K562 (cell line): ENCODE data around the gene TRIP6. TPM values are rescaled to one million over a fixed set of nuclear protein-coding genes. Genes with fewer than 3 reads are reported as not detected.
A peak's percentile ranks its signal among the peaks of the same experiment; 100 is the strongest.

Experiments
- CXXC5 ChIP-seq: fragments of 250-450 bp; sonication (Bioruptor Pico); IDR thresholded peaks from 2 replicates; pipeline ENCODE4 v1.8.0; 2022; ENCODE audit warnings: inconsistent platforms, mild to moderate bottlenecking, moderate library complexity
- FOXP4 ChIP-seq: sonication (generic); formaldehyde crosslinking; IDR thresholded peaks from 2 replicates; pipeline ENCODE4 v1.8.0; 2022; ENCODE audit warnings: mild to moderate bottlenecking, missing genetic modification reagents, borderline replicate concordance
- HCFC1 ChIP-seq: IDR thresholded peaks from 2 replicates; pipeline ENCODE4 v1.6.1; 2012; ENCODE audit warnings: low read depth, low read length, improper control_type of control experiment
- JUND ChIP-seq, 2 experiments: IDR thresholded peaks; 2 replicates in 1 of 2; 3 replicates in 1 of 2; pipeline ENCODE4 v1.6.1; 2011; ENCODE audit warnings: borderline replicate concordance in 2 of 2, low read depth in 2 of 2, low read length in 2 of 2, improper control_type of control experiment in 1 of 2, missing biosample characterization in 1 of 2, missing genetic modification characterization in 1 of 2, missing genetic modification reagents in 1 of 2
- POLR2G ChIP-seq: fragments of 200-400 bp; formaldehyde crosslinking; IDR thresholded peaks from 2 replicates; pipeline ENCODE4 v1.6.1; 2017; ENCODE audit warnings: low read depth, mild to moderate bottlenecking, antibody characterized with exemption, low read length, moderate library complexity
- RB1 ChIP-seq: fragments of 450-650 bp; IDR thresholded peaks from 2 replicates; pipeline ENCODE4 v1.6.1; 2017; ENCODE audit warnings: low read depth, mild to moderate bottlenecking
- RBFOX2 ChIP-seq: fragments of 200-400 bp; formaldehyde crosslinking; IDR thresholded peaks from 2 replicates; pipeline ENCODE4 v1.6.1; 2017; ENCODE audit warnings: low read depth, mild to moderate bottlenecking, low read length, moderate library complexity
- SMAD4 ChIP-seq: fragments of 250-450 bp; sonication (Bioruptor Pico); conservative IDR thresholded peaks from 2 replicates; pipeline ENCODE4 v1.8.0; 2021; ENCODE audit warnings: inconsistent platforms, mild to moderate bottlenecking, moderate library complexity
- SRF ChIP-seq, 2 experiments: fragments of 250-450, 450-650 bp in 1 of 2; sonication (Bioruptor Pico) in 1 of 2; sonication (generic) in 1 of 2; formaldehyde crosslinking; IDR thresholded peaks; 2 replicates each; pipeline versions ENCODE4 v1.5.0 to v1.5.1; 2020 to 2022; ENCODE audit warnings: mild to moderate bottlenecking in 1 of 2, missing genetic modification reagents in 1 of 2
- YY1 ChIP-seq, 3 experiments: IDR thresholded peaks; 2 replicates each; pipeline ENCODE4 v1.6.1; 2011; ENCODE audit warnings: low read length in 2 of 3, mild to moderate bottlenecking in 2 of 3, moderate library complexity in 2 of 3, borderline replicate concordance in 1 of 3, control low read depth in 1 of 3, low read depth in 1 of 3; ENCODE audit not compliant: insufficient read depth in 3 of 3, insufficient replicate concordance in 2 of 3, control insufficient read depth in 1 of 3, insufficient read length in 1 of 3; ENCODE audit errors: extremely low read depth in 1 of 3
- ZNF133 ChIP-seq: fragments of 250-450 bp; sonication (Bioruptor Pico); IDR thresholded peaks from 2 replicates; pipeline ENCODE4 v1.4.0; 2020; ENCODE audit warnings: mild to moderate bottlenecking
- ZNF639 ChIP-seq, 2 experiments: fragments of 200-800 bp in 1 of 2; sonication (Bioruptor generic) in 1 of 2; sonication (generic) in 1 of 2; formaldehyde crosslinking in 1 of 2; IDR thresholded peaks in 1 of 2; conservative IDR thresholded peaks in 1 of 2; 2 replicates each; pipeline versions ENCODE4 v1.5.0 to v1.6.1; 2016 to 2020; ENCODE audit warnings: missing compliant biosample characterization in 1 of 2, missing genetic modification characterization in 1 of 2, missing genetic modification reagents in 1 of 2
- polyA plus RNA-seq, 8 experiments: library from polyadenylated mRNA; depleted of rRNA in 4 of 8; stranded (reverse) in 5 of 8; unstranded in 3 of 8; fragments of >200 nt; fragmentation: Nextera tagmentation in 2 of 8; fragmentation: Illumina TruSeq in 1 of 8; extraction: Ambion mirVana in 2 of 8; extraction: Trizol in 1 of 8; gene quantifications; 2 replicates each; pipeline versions ENCODE4 v1.2.1 to v1.2.3, GENCODE V29; 2011 to 2014; ENCODE audit warnings: inconsistent platforms in 1 of 8, missing spikeins in 1 of 8
- total RNA-seq, 7 experiments: library from RNA; depleted of rRNA in 6 of 7; stranded (reverse); fragments of >200 nt in 6 of 7; fragmentation: Illumina TruSeq in 2 of 7; extraction: Trizol in 2 of 7; gene quantifications; 2 replicates each; pipeline versions ENCODE4 v1.2.1 to v1.2.3, GENCODE V29; 2011 to 2021; ENCODE audit warnings: low replicate concordance in 1 of 7
- TF ChIP-seq, protein P1 (sequence below), 2 experiments: IDR thresholded peaks; 2 replicates each; pipeline ENCODE4 v1.6.1; 2011; ENCODE audit warnings: borderline replicate concordance in 1 of 2, control low read depth in 1 of 2, low read depth in 1 of 2, low read length in 1 of 2, mild to moderate bottlenecking in 1 of 2, mixed read lengths in 1 of 2, moderate library complexity in 1 of 2; ENCODE audit not compliant: insufficient read depth in 1 of 2, insufficient read length in 1 of 2, poor library complexity in 1 of 2, severe bottlenecking in 1 of 2; ENCODE audit errors: extremely low read depth in 1 of 2
- TF ChIP-seq, protein P2 (sequence below): fragments of 450-650 bp; IDR thresholded peaks from 2 replicates; pipeline ENCODE4 v1.6.1; 2016; ENCODE audit warnings: antibody characterized with exemption

Gene TRIP6
- total and polyA plus RNA-seq, 9 of the 15 experiments (the other 6 are each of a cell fraction or from before 2014, with no cell fraction given), result 5.9 to 141 (median 54.0) TPM

GRCh38 chr7:100826514-100827329 is 40.5 kb upstream of the TRIP6 start (continued):
- TF ChIP-seq YY1 (IDR thresholded peaks at IDR 0.05; ENCODE audit: borderline replicate concordance in 1 of 3, control insufficient read depth in 1 of 3, extremely low read depth in 1 of 3, insufficient read depth in 3 of 3, insufficient read length in 1 of 3, insufficient replicate concordance in 2 of 3, low read depth in 1 of 3, low read length in 2 of 3) (peak in 2 of 3 experiments; percentile 10 to 12), CXXC5 (CRISPR knock-in tag) (peak; percentile 59), ZNF639 (CRISPR knock-in tag; conservative IDR thresholded peaks at IDR 0.05 in 1 of 2, IDR thresholded peaks at IDR 0.05 in 1 of 2) (peak in 1 of 2 experiments; percentile 20; a peak in 1 of 4 replicates), FOXP4 (CRISPR knock-in tag) (no peak), SMAD4 (peak; percentile 63), POLR2G (peak; percentile 30), RB1 (peak; percentile 83), ZNF133 (CRISPR knock-in tag) (no peak), HCFC1 (no peak), JUND (IDR thresholded peaks at IDR 0.05; ENCODE audit: borderline replicate concordance, low read depth, low read length) (no peak), JUND (tag; IDR thresholded peaks at IDR 0.05; ENCODE audit: borderline replicate concordance, low read depth, low read length) (0 out of 3 replicates have a peak, but pooled peaks have one; percentile 1), SRF (CRISPR knock-in tag; IDR thresholded peaks at IDR 0.05) (0 out of 4 replicates have a peak, but pooled peaks of 1 of the 2 experiments have one; percentile 12), RBFOX2 (peak; percentile 24; the same call in 1 of the 2 replicates)
- TF ChIP-seq, protein P1, sequence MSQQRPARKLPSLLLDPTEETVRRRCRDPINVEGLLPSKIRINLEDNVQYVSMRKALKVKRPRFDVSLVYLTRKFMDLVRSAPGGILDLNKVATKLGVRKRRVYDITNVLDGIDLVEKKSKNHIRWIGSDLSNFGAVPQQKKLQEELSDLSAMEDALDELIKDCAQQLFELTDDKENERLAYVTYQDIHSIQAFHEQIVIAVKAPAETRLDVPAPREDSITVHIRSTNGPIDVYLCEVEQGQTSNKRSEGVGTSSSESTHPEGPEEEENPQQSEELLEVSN (IDR thresholded peaks at IDR 0.05; ENCODE audit: borderline replicate concordance in 1 of 2, extremely low read depth in 1 of 2, insufficient read depth in 1 of 2, insufficient read length in 1 of 2, low read depth in 1 of 2, low read length in 1 of 2, poor library complexity in 1 of 2, severe bottlenecking in 1 of 2), result peak in 1 of 2 experiments; percentile 63
- TF ChIP-seq, protein P2, sequence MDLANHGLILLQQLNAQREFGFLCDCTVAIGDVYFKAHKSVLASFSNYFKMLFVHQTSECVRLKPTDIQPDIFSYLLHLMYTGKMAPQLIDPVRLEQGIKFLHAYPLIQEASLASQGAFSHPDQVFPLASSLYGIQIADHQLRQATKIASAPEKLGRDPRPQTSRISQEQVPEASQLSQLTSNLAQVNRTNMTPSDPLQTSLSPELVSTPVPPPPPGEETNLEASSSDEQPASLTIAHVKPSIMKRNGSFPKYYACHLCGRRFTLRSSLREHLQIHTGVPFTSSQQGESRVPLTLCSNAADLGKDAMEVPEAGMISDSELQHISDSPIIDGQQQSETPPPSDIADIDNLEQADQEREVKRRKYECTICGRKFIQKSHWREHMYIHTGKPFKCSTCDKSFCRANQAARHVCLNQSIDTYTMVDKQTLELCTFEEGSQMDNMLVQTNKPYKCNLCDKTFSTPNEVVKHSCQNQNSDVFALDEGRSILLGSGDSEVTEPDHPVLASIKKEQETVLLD, result no peak
